HG03378 (cell line): ENCODE data around the gene PPP1R9A.

ENCODE experiments used
- ATAC-seq: cut with Tn5 transposase; IDR thresholded peaks from one replicate; pipeline ENCODE4 v1.9.1; 2021; ENCODE audit warnings: mild to moderate bottlenecking, moderate library complexity; ENCODE audit not compliant: unreplicated experiment

PPP1R9A gene

GRCh38 chr7:95342029-95342428 is 434.6 kb downstream of the PPP1R9A start:
- ATAC-seq: no peak

- no peak for ATAC-seq
These were observed 435.4 kb downstream of the PPP1R9A start for GRCh38 chr7:95342642-95343307.
